Measurements from ENCODE around the gene CA11. TPM values are rescaled to one million over a fixed set of nuclear protein-coding genes. Genes with fewer than 3 reads are reported as not detected.
"Not testable (repeated sequence)": the region's sequence is repeated elsewhere in the genome, so short reads cannot be mapped to it uniquely, and the experiment has no call there.

Gene CA11
- 10 to 100 TPM; 12.7 to 13.0 TPM for total RNA-seq
- polyA plus RNA-seq: 8.3 TPM

DNA sequence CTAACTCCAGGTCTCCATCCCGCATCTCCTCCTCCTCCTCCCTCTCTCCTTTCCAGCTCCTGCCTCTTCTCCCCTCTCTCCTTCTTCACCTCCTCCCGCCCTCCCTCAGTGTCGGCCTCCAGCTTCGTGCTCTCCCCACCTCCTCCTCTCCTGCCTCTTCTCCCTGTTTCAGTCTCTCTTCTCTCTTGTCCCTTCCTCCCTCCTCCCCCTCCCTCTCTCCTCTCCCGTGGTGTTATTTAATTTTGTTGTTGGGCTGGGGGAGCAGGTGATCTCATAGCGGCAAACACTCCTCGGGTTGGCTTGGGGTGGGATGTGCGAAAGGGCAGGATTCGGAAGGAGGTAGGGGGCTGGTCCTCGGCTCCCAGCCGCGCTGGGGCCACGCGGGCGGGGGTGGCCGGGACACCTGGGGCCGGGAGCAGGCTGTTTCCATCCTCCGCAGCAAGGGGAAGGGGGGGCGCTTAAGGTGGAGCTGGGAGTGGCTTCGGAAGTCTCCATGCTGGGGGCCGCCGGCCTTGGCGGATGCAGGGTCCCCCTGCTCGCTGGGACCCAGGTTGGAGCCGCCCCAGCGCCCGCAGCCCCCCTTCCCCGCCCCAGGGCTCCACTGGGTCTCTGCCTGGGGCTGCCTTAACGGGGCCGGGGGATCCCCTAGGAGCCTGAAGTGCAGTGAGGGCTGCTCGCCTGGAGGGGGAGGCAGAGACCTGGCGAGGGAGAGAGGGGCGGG, at the start of gene CA11:
Gene CA11 (minus strand): TSS at position 187 of the 721 bp plus-strand sequence. CDS start 555 bp downstream, outside the sequence.
- H3K4me1 ChIP-seq (ENCODE audit: insufficient read depth, low read length): peaks cover 40% of the 10 kb centered on the region
- Mint-ChIP-seq H3K4me1 (peaks cover 36 to 57% (median 42%) of the 10 kb centered on the region in 3 donors), H3K27ac (peak within 1 kb of the TSS; percentile 85 to 97 (median 93)), H3K4me3 (peak within 1 kb of the TSS; percentile 85 to 95 (median 87)), H3K36me3 (no peaks in the 10 kb centered on the region), H3K9me3 (no peaks in the 10 kb centered on the region), H3K27me3 (no peaks in the 10 kb centered on the region)
- ChIA-PET POLR2A (interaction anchor here (0.6 to 2.4 kb wide), 9 partner anchors 9 to 316 kb away, joined by 3 to 15 read pairs (median 6); partner anchors contain the start of genes DBP, RPL18 and SPHK2), CTCF (interaction anchor here (0.7 to 3.1 kb wide), 19 partner anchors 9 to 347 kb away, joined by 3 to 34 read pairs (median 5); partner anchors contain the start of genes DBP, HSD17B14, RASIP1 and RPL18)
- peak within 1 kb of the TSS; percentile 52 for H3K27ac ChIP-seq (ENCODE audit: low read depth, low read length)
- H3K4me3 ChIP-seq (ENCODE audit: low read length): peak within 1 kb of the TSS; percentile 90
- no peaks in the 10 kb centered on the region for H3K9me3 ChIP-seq (ENCODE audit: low read length)
- H3K27me3 ChIP-seq (ENCODE audit: insufficient read depth, low read length, poor library complexity, severe bottlenecking): no peaks in the 10 kb centered on the region
- no peaks in the 10 kb centered on the region for H3K36me3 ChIP-seq (ENCODE audit: insufficient read depth, low read length)
- peak; percentile 87 to 94 (median 90) for DNase-seq

- Mint-ChIP-seq H3K4me1 (peaks cover 3 to 10% (median 6%) of the 10 kb centered on the region in 3 donors), H3K27me3 (peaks cover 14 to 16% of the 10 kb centered on the region in 2 donors)
- H3K27ac Mint-ChIP-seq; H3K9me3 Mint-ChIP-seq; CTCF ChIA-PET; H3K4me3 Mint-ChIP-seq; H3K9me3 ChIP-seq (ENCODE audit: low read length); H3K4me1 ChIP-seq (ENCODE audit: insufficient read depth, low read length); POLR2A ChIA-PET; H3K27me3 ChIP-seq (ENCODE audit: insufficient read depth, low read length, poor library complexity, severe bottlenecking); H3K36me3 ChIP-seq (ENCODE audit: insufficient read depth, low read length); H3K4me3 ChIP-seq (ENCODE audit: low read length); DNase-seq; H3K36me3 Mint-ChIP-seq; H3K27ac ChIP-seq (ENCODE audit: low read depth, low read length): not testable (repeated sequence)
These were observed 47.6 kb upstream of the CA11 start for GRCh38 chr19:48693629-48694028.

- ChIA-PET CTCF (no interaction called here), POLR2A (no interaction called here)
- H3K4me3 ChIP-seq (ENCODE audit: low read length): no peak overlapping the region
These were observed 43.5 kb upstream of the CA11 start for GRCh38 chr19:48689449-48689848.

GRCh38 chr19:48687776-48688175, 41.8 kb upstream of the CA11 start:
- CTCF ChIA-PET: interaction anchor here (1.8 kb wide), 1 partner anchor 12 kb away, joined by 6 read pairs; no protein-coding TSS in a partner anchor
- no peak overlapping the region for H3K27ac ChIP-seq (ENCODE audit: low read depth, low read length)
- DNase-seq: no peak
- Mint-ChIP-seq H3K36me3 (no peaks in the 10 kb centered on the region), H3K27me3 (no peaks in the 10 kb centered on the region), H3K4me3 (no peak overlapping the region), H3K27ac (peak overlapping the region in 1 of 8 donors; percentile 79), H3K4me1 (no peaks in the 10 kb centered on the region), H3K9me3 (no peaks in the 10 kb centered on the region)
- POLR2A ChIA-PET: no interaction called here
- no peaks in the 10 kb centered on the region for H3K9me3 ChIP-seq (ENCODE audit: low read length)
- H3K27me3 ChIP-seq (ENCODE audit: insufficient read depth, low read length, poor library complexity, severe bottlenecking): no peaks in the 10 kb centered on the region
- H3K4me1 ChIP-seq (ENCODE audit: insufficient read depth, low read length): no peaks in the 10 kb centered on the region
- no peak overlapping the region for H3K4me3 ChIP-seq (ENCODE audit: low read length)
- H3K36me3 ChIP-seq (ENCODE audit: insufficient read depth, low read length): no peaks in the 10 kb centered on the region

More at GRCh38 chr19:48689449-48689848, 43.5 kb upstream of the CA11 start:
- Histone ChIP-seq H3K9me3 (ENCODE audit: low read length) (no peaks in the 10 kb centered on the region), H3K4me1 (ENCODE audit: insufficient read depth, low read length) (no peaks in the 10 kb centered on the region), H3K27me3 (ENCODE audit: insufficient read depth, low read length, poor library complexity, severe bottlenecking) (no peaks in the 10 kb centered on the region), H3K27ac (ENCODE audit: low read depth, low read length) (no peak overlapping the region), H3K36me3 (ENCODE audit: insufficient read depth, low read length) (no peaks in the 10 kb centered on the region)
- H3K27ac Mint-ChIP-seq: no peak overlapping the region
- no peak for DNase-seq
- no peaks in the 10 kb centered on the region for H3K4me1 Mint-ChIP-seq
- H3K9me3 Mint-ChIP-seq: no peaks in the 10 kb centered on the region
- no peaks in the 10 kb centered on the region for H3K27me3 Mint-ChIP-seq
- H3K36me3 Mint-ChIP-seq: no peaks in the 10 kb centered on the region
- no peak overlapping the region for H3K4me3 Mint-ChIP-seq

- not testable (repeated sequence) for DNase-seq; H3K27ac ChIP-seq (ENCODE audit: low read depth, low read length); H3K36me3 Mint-ChIP-seq; H3K4me3 Mint-ChIP-seq; H3K27me3 ChIP-seq (ENCODE audit: insufficient read depth, low read length, poor library complexity, severe bottlenecking); H3K4me1 Mint-ChIP-seq; H3K4me3 ChIP-seq (ENCODE audit: low read length); H3K4me1 ChIP-seq (ENCODE audit: insufficient read depth, low read length); H3K36me3 ChIP-seq (ENCODE audit: insufficient read depth, low read length); H3K9me3 ChIP-seq (ENCODE audit: low read length); H3K27ac Mint-ChIP-seq; H3K9me3 Mint-ChIP-seq; H3K27me3 Mint-ChIP-seq
- CTCF ChIA-PET: interaction anchor here (1.8 kb wide), 1 partner anchor 11 kb away, joined by 6 read pairs; no protein-coding TSS in a partner anchor
- POLR2A ChIA-PET: interaction anchor here (0.5 kb wide), 1 partner anchor 138 kb away, joined by 5 read pairs; no protein-coding TSS in a partner anchor
These were observed 40.6 kb upstream of the CA11 start for GRCh38 chr19:48686637-48687036.

GRCh38 chr19:48686088-48686487, 40.1 kb upstream of the CA11 start:
- Histone ChIP-seq H3K4me1 (ENCODE audit: insufficient read depth, low read length) (no peaks in the 10 kb centered on the region), H3K9me3 (ENCODE audit: low read length) (no peaks in the 10 kb centered on the region), H3K27me3 (ENCODE audit: insufficient read depth, low read length, poor library complexity, severe bottlenecking) (no peaks in the 10 kb centered on the region), H3K27ac (ENCODE audit: low read depth, low read length) (no peak overlapping the region), H3K4me3 (ENCODE audit: low read length) (no peak overlapping the region), H3K36me3 (ENCODE audit: insufficient read depth, low read length) (no peaks in the 10 kb centered on the region)
- H3K9me3 Mint-ChIP-seq: no peaks in the 10 kb centered on the region
- H3K4me1 Mint-ChIP-seq: no peaks in the 10 kb centered on the region
- DNase-seq: no peak
- H3K27ac Mint-ChIP-seq: no peak overlapping the region
- H3K27me3 Mint-ChIP-seq: no peaks in the 10 kb centered on the region
- ChIA-PET CTCF (no interaction called here), POLR2A (interaction anchor here (0.5 kb wide), 1 partner anchor 139 kb away, joined by 5 read pairs; no protein-coding TSS in a partner anchor)
- no peak overlapping the region for H3K4me3 Mint-ChIP-seq
- H3K36me3 Mint-ChIP-seq: no peaks in the 10 kb centered on the region

DNA sequence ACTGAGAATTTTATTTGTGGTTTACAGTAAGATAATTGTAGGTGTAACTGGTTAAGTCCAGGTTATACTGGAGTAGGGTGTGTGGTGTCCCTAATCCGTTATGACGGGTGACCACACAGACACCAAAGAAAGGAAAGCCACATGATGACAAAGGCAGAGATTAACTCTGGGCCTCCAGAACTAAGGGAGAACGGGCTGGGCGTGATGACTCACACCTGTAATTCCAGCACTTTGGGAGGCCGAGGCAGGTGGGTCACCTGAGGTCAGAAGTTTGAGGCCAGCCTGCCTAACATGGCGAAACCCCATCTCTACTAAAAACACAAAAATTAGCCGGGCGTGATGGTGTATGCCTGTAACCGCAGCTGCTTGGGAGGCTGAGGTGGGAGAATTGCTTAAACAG, 39.6 kb upstream of the CA11 start:
- H3K4me3 ChIP-seq (ENCODE audit: low read length): no peak overlapping the region
- no peaks in the 10 kb centered on the region for H3K27me3 ChIP-seq (ENCODE audit: insufficient read depth, low read length, poor library complexity, severe bottlenecking)
- no peak for DNase-seq
- Mint-ChIP-seq H3K27ac (no peak overlapping the region), H3K4me3 (no peak overlapping the region), H3K36me3 (no peaks in the 10 kb centered on the region), H3K9me3 (no peaks in the 10 kb centered on the region), H3K4me1 (no peaks in the 10 kb centered on the region), H3K27me3 (no peaks in the 10 kb centered on the region)
- ChIA-PET CTCF (no interaction called here), POLR2A (no interaction called here)
- H3K4me1 ChIP-seq (ENCODE audit: insufficient read depth, low read length): no peaks in the 10 kb centered on the region
- no peaks in the 10 kb centered on the region for H3K9me3 ChIP-seq (ENCODE audit: low read length)
- no peaks in the 10 kb centered on the region for H3K36me3 ChIP-seq (ENCODE audit: insufficient read depth, low read length)
- no peak overlapping the region for H3K27ac ChIP-seq (ENCODE audit: low read depth, low read length)

- Histone ChIP-seq H3K36me3 (ENCODE audit: insufficient read depth, low read length) (no peaks in the 10 kb centered on the region), H3K27me3 (ENCODE audit: insufficient read depth, low read length, poor library complexity, severe bottlenecking) (no peaks in the 10 kb centered on the region), H3K4me1 (ENCODE audit: insufficient read depth, low read length) (no peaks in the 10 kb centered on the region), H3K9me3 (ENCODE audit: low read length) (no peaks in the 10 kb centered on the region), H3K4me3 (ENCODE audit: low read length) (no peak overlapping the region), H3K27ac (ENCODE audit: low read depth, low read length) (no peak overlapping the region)
- Mint-ChIP-seq H3K9me3 (no peaks in the 10 kb centered on the region), H3K36me3 (no peaks in the 10 kb centered on the region), H3K27me3 (no peaks in the 10 kb centered on the region), H3K27ac (peak overlapping the region in 1 of 8 donors; percentile 84), H3K4me3 (no peak overlapping the region), H3K4me1 (no peaks in the 10 kb centered on the region)
- POLR2A ChIA-PET: no interaction called here
- CTCF ChIA-PET: interaction anchor here (1.3 kb wide), 1 partner anchor 9 kb away, joined by 3 read pairs; no protein-coding TSS in a partner anchor
- peak in 1 of 5 donors; percentile 37 for DNase-seq
These were observed 37.4 kb upstream of the CA11 start for GRCh38 chr19:48683349-48683748.

Data from CD8-positive, alpha-beta memory T cell (primary cell).